GM21825 (cell line): ENCODE data around the gene CISH.
A peak's percentile ranks its signal among the peaks of the same experiment; 100 is the strongest.

ENCODE experiments used
- ATAC-seq: cut with Tn5 transposase; IDR thresholded peaks from one replicate; pipeline ENCODE4 v1.9.1; 2021; ENCODE audit warnings: mild to moderate bottlenecking, moderate library complexity; ENCODE audit not compliant: unreplicated experiment

Gene CISH

DNA sequence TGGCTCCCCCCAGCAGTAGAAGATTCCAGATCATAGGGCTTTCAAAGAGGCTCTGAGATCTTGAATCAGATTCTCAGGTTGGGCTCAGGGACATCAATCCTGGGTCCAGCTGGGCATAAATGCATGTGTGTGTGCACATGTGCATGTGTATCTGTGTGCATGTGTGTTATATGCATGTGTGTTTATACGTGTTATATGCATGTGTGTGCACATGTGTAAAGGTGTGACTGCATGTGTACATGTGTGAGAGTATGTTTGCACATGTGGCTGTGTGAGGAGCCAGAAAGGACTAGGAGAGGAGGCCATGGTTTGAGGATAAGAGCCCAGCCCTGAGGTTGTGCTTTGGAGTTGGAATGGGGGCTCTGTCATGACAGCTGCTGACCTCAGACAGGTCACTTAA, 3.6 kb upstream of the CISH start:
- no peak for ATAC-seq

DNA sequence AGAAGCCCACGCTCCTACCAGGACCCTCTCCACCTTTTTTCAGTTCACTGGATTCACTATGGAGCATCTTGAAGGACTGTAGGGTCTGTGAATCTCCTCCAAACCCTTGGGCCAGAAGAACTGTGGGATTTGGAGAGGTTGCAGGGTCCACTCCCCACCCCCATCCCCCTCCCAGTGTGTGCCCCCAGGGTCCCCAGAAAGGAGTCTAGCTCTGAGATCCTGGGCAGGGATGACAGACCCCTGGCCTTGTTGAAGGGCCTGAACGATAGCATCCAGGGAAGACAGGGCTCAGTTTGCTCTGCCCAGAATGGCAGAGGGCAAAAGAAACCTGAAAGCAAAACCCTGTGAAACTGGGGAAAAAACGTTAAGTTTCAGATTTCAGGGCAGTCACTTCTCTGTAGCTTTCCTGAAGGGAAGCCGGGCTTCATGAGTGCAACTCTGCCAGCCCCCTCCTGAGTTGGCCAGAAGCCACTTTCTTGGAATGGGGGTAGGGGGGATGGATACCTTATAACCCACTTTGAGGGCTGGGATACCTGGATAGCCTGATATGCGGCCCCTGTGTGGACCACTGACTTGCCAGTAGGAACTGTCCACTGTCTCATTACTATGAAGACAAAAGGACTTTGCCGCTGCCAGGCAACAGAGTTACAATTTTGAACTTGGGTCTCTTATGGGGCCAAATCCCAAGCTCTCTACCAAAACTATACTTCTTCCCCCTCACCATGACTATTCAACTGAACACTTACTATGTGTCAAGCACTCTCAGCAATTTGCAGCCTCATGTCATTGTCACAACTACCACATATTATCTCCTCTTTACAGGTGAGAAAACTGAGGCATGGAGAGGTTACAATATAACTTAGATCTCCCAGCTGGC, 1.6 kb upstream of the CISH start:
- no peak for ATAC-seq

DNA sequence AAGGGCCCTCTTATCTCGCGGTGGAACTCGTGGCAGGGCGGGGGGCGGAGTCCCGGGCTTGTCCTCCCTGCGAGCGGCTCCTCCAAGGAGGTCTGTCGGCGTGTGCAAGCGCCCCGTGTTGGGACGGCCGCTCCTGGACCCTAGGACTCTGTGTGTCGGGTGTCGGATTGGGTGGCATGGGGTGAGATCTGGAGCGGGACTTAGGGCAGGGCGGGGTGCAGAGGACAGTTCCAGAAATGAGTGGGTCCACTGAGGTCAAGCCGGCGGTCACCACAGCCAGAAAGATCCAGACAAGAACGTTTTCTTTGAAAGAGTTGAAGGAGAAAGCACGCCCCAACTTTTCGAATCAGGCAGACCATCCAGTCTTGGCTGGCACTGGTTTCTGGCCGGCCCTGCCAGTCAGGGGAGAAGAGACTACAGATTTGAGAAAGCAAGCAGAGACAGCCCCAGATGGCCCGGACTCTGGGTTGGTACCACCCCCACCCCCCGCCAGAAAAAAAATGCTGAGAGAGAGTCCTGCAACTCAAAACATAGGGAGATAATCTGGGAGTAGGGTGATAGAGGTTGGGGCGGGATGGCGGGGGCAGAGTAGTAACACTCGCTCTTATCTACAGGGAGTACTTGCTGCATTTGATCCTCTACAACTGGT, 784 bp upstream of the CISH start:
- ATAC-seq: no peak

DNA sequence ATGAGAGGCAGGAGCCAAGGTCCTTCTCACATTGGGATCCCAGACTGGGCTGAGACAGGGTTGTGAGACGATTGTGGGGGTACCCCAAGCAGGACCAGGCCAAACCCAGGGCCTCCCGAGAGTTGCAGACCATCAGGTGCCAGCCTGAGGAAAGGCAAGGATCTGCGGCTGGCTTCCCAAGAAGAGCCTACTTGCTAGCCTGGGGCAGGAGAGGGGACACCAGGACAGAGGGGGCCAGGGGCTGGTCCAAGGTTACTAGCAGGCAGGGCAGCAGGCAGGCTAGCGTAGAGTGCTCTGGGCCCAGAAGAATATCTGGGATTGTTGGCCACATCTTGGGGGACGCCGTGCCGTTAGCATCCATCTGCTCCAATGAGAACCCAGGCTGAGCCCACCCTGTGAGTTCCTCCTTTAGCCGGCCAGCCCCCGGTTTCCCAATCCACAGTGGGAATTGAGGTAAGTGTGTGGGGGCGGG, 546 bp downstream of the CISH start:
- no peak for ATAC-seq

DNA sequence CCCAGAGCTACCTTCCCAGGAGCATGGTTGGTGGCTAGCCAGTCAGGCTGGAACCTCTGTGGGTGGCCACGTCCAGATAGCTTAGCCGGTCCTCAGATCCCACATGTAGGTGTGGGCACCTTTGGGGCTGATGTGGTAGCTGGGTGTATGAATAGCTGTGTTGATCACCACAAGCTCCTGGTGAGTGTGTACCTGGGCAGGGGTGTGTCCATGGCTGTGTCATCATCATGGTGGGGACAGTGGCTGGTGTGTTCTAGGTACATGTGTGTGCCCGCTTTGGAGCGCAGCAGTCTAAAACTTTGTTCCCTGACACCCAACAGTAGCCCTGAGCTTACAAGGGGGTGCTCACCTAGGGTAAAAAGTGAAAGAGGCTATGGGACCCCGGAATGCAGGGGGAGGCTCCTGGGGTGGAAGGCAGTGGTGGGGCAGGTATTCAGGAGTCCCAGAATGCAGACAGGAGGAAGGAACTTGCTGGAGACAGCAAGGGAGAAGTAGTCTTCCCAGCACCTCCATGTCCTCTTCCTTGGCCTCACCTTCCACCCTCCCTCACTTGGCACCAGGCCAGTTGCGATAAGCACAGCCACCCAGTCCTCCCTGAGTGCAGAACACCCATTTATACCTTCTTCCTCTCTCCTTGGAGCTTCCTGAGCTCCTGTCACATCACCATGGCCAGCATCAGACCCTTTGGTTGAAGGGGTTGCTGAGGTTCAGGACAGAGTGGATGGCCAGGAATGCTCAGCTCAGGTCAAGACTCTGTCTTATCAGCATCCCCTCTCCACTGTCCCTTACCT, 1.2 kb downstream of the CISH start:
- ATAC-seq: no peak

DNA sequence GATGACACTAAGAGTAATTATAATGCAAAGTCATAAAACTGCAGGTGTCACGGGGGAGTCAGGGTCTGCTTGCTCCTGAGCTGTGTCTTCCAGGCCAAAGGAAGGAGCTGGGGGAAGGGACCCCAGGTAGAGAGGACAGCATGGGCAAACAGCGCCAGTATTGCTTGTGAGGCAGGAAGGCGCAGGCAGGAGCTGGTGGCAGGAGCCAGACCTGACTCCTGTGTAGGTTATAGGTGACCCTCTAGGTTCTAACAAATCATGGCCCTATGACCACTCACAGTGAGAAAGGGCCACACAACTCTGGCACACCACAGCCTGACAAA, 1.9 kb downstream of the CISH start:
- ATAC-seq: no peak

DNA sequence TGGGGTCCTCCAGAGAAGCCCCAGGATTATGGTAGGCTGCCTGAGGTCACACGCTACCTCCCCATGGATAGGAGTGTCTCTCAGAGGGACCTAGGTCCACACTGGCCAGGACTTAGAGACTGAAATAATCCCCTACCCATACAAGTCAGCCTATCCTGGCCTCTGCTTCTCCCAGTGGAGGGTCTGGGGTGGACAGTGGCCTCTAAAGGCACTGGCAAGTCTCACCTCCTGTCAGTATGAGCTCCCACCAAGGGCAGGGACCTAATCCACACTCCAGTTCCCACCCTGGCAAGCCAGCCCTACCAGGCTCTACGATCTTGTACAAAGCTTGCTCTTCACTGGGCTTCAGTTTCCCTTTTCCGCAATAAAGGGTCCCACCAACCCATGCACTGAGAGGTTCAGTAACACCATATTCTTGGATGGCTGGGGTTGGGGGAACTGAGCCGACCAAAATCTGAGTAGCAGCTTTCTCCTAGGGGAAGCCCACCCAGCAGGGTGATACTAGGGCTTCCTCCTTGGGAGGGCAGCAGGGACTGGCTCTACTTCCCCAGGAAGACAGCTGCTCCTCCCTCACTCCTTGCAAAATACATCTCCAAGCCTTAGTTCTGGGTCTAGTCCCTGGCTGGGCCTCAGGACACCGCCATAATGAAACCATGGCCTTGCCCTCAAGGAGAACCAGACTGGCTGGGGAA, 2.4 kb downstream of the CISH start:
- ATAC-seq: no peak

DNA sequence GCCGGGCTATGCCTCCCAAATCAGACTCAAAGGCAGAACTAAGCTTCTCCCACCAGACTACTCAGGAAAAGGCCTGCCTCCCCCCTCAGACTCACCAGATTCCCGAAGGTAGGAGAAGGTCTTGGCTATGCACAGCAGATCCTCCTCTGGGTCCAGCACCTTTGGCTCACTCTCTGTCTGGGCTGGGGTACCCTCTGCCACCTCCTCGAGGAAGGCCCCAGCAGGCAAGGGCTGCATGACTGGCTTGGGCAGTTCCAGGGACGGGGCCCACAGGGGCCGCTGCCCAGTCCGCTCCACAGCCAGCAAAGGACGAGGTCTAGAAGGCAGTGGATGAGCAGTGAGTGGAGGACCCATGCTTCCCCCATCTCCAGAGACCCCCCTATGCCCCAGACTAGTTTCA, 3.3 kb downstream of the CISH start:
- ATAC-seq: no peak

DNA sequence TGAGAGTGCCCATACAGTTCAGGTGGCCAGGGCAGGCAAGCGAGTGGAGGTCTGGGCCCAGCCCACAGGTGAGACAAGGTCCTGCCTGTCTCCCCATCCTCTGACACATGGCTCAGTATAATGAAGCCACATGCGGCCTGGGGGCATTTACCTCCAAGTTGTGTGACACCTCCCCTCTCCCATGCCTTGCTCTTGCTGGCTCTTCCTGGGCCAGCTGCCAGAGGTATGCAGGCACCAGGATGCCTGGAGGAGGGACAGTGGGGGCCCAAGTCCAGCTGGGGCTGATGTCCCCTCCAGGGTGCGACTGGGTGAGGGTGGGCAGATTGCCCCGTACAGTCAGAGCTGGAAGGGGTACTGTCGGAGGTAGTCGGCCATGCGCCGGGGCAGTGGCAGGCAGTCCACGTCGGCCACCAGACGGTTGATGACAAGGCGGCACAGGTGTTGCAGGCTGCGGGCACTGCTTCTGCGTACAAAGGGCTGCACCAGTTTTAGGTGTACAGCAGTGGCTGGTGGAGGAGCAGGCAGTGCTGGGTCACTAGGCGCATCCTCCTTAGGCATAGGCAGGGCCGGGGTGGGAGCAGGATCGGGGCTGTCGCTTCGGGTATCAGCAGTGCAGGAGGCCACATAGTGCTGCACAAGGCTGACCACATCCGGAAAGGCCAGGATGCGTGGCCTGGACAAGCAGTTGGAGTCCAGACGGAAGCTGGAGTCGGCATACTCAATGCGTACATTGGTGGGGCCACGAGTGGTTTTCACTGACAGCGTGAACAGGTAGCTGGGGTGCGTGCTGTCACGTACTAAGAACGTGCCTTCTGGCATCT, 4.1 kb downstream of the CISH start:
- ATAC-seq: no peak

DNA sequence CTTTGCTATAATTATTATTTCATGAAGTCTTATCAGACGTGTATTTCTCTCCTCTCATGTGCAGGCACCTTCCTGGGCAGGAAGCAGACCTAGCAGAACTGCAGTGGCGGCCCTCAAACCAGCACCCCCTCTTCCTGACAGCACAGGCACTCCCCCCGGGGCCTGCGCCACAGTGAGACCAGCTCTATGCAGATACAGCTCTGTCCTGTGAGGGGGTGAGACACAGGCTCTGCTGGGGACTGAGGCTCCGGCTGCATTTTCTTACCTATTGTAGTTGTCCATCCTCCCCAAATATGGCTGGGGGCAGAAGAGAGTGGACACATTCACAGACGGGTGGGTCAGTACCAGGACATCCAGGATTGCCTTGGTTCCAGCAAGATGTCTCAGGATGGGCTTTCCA, 5.0 kb downstream of the CISH start:
- ATAC-seq: no peak

DNA sequence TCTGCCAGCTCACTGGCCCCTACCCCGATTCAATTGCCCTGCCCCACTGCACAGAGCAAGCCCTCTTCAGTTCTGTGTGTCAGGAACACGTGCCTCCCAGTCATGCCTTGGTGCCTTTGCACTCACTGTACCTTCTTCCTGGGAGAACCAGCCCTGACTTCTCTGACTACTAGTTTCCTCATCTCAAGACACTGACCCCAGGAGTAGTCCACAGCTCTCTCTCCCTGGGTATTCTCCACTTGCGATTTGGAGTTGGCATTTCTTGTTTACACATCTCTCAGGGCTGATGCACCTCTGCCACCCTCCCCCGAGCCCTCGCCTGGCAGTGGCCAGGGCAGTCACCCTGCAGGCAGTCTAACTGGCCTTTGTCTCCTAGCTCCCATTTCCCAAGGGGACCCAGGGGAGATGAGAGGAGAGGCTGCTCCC, 5.7 kb downstream of the CISH start:
- no peak for ATAC-seq

DNA sequence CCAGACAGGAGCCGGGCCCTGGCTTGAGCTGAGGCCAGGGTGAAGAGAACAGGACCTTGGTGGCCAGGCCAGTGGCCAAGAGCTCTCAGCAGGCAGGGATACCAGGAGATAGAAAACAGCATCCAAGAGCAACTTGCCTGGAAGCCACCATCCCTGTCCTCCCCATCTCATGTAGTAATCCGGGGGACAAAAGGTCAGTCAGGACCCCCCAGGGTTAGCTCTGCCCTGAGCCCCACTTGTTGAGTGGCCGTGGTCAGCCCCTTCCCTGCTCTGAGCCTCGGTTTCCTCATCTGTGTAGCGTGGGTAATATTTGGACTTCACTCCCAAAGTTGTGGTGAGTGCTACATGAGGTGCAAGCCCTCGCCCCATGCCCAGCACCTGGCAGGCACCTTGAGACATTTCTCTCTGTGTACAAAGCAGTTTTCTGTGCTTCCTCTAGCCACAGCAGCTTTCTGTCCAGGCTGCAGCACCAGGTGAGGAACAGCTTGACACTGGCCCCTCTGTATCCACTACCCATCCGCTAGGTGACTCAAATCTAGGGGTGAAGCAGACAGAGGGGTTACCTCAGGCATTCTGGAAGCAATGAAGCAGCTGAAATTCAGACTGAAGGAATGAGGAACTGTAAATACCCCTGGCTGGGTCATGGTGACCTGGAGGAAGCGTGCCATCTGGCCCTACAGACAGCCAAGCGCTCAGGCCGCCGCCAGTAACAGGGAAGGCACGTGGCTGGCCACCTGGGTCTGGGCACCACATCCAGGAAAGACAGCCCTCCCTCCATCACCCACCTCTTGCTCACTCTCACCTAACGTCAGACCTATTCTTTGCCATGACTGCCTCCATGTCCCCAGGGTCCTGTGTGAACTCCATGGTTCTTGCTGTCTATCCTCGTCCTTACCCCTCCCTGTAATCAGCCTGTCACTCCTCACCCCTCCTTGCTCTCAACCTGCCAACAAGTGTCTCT, 6.7 kb downstream of the CISH start:
- ATAC-seq: no peak

DNA sequence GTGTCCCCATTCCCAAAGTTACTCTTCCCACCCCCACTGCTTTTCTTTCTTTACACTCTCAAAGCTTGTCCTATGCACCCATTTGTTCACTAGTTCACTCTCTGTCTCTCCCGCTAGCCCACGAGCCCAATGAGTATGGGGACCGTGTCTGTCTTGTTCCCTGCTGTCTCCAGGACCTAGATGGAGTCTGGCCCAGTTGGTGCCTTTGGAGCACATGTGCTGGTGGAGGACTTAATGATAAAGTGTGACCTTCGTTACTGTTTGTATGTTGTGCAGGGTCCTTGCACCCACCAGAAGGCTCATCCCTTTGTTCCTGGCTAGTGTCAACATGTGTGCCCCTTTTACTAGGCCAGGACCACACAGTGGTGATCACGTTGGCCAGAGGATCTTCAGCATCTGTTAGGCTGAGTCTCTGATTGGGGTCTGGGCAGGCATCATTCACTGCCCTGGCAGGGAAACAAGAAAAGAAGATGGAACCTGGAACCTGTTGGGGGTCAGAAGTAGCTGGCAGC, 7.4 kb downstream of the CISH start:
- no peak for ATAC-seq

DNA sequence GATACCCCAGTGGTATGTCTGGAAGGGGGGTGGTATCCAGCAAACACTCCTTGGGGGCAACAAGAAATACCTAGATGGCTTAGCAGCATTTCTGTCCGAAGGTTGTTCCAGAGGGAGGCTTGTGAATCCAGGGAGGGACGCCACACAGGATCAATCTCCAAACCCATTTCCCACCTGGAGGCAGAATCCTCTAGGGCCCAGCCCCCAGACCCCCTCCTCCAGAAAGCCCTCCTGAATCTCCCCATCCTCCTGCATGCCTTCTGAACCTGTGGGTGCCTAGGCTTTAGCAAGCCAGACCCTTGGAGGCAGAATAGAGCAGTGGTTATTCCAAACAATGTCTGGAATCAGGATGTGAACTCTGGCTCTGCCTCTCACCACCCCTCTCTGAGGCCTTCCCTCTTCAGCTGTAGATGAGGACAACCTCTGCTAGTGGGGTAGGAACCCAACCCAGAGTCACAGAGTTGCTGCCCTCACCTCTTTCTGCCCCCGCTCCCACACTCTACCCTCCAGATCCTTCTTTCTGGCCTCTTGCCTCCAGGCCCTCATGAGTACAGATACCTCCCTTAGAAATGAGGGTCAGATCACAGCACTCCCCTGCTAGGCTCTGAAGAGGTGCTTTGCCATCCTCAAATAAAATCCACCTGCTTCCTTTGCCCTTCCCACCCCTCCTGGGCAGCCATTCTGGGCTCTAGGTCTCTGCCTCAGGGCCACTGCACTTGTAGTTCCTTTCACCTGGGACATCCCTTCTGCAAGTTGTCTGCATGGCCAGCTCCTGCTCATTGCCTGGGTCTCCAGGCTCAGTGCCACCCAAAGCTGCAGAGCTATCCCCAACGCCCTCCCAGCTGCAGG, 8.1 kb downstream of the CISH start:
- ATAC-seq: no peak

DNA sequence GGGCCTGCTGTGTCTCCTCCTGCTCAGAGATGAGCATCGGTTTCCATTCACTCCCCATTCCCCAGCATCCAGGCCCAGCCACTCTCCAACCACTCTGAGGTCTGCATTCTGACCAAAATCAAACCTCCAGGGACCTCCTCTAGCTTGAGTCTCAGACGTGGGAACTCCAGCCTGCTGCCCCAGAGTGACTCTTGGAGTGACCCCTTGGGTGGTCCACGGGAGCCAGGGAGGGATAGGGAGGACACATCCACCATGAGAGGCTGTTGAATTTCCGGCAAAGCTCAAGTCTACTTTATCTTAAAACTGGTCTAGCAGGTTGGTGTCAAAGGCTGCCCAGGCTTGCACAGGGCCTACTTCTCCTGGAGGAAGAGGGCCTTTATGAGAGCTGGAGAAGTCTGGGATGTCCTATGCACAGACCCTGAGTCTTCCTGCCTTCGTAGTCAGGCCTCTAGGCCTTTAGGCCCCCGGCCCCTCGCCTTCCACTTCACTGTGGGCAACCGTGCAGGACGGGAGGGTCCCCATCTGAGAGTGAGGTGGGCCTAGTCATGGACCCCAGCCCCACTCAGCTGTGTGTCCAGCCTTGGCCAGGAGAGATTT, 8.9 kb downstream of the CISH start:
- ATAC-seq: no peak

DNA sequence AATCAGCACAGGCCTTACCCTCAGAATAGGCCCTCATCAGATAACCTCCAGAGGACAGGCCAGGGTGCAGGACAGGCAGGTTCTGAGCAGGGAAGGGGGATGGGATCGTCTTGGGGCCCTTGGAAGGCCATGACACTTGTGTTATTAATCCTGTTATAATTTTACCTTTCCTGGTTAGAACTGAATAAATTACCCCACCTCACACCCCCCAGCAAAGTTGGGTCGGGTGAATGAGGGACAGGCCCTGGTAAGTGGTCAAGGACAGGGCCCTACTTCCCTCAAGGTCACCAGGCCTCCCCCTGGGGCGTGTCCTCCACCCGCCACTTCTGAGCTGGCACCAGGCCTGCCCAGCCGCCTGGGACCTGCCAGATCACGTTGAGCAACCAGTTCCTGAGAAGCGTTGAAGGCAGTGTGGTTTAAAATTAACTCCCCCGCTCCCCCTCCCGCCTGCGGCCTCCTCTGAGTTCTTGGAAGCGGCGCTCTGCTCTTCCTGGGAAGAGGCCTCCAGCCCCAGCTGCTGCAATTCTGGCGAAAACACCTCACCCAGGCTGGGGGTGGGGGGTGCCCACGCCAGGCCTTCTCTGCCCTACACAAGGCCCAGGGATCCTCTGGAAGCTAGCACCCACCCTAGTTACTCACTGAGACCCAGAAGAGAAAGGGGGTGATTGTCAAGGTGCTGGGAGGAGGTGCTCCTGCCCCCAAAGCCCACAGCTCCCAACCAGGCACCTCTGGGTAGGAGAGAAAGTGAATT, 10.6 kb downstream of the CISH start:
- ATAC-seq: peak; percentile 73
